ENCODE measurements around the gene ETV2. TPM values are rescaled to one million over a fixed set of nuclear protein-coding genes. Genes with fewer than 3 reads are reported as not detected.

The ETV2 gene
- total RNA-seq (2022; extraction: Qiagen RNA extraction; ENCODE audit: low read depth), result 2.1 to 3.1 TPM (median 2.2 TPM) in 5 replicates

GRCh38 chr19:35641515-35642151 lies at the start of gene ETV2:
TSS of gene ETV2 (plus strand) at chr19:35641745. CDS start at chr19:35642461, 716 bp downstream.

GRCh38 chr19:35612559-35613321 lies 28.8 kb upstream of the ETV2 start, which contains the start of gene HAUS5:
TSS of gene HAUS5 (plus strand) at chr19:35612735. CDS start at chr19:35612795, 60 bp downstream.

GRCh38 chr19:35628565-35629331 lies 12.8 kb upstream of the ETV2 start, which contains the start of gene RBM42:
TSS of gene RBM42 (plus strand) at chr19:35629036. CDS start at chr19:35629154, 118 bp downstream.

GRCh38 chr19:35648017-35648961 lies 6.7 kb downstream of the ETV2 start, which contains the start of gene COX6B1:
TSS of gene COX6B1 (plus strand) at chr19:35648323. CDS start at chr19:35651244, 2,921 bp downstream.

GRCh38 chr19:35666251-35666913 lies 24.8 kb downstream of the ETV2 start, which contains the start of gene UPK1A:
TSS of gene UPK1A (plus strand) at chr19:35666517. CDS start at chr19:35666813, 296 bp downstream.

Other genes with a start within 250 kb of the ETV2 start
- not detected in 5 replicates for gene FFAR2, start 193.5 kb upstream of the ETV2 start, total RNA-seq (2022; extraction: Qiagen RNA extraction; ENCODE audit: low read depth)
- gene KRTDAP, start 151.3 kb upstream of the ETV2 start, total RNA-seq (2022; extraction: Qiagen RNA extraction; ENCODE audit: low read depth), result not detected in 5 replicates
- 34.6 to 40.9 TPM (median 36.9 TPM) in 5 replicates for gene DMKN, start 128.1 kb upstream of the ETV2 start, total RNA-seq (2022; extraction: Qiagen RNA extraction; ENCODE audit: low read depth)
- 1.8 to 3.7 TPM (median 3.0 TPM) in 5 replicates for gene SBSN, start 113.4 kb upstream of the ETV2 start, total RNA-seq (2022; extraction: Qiagen RNA extraction; ENCODE audit: low read depth)
- 0.08 to 0.21 TPM (median 0.17 TPM) in 4 of 5 replicates, not detected in the other for gene GAPDHS, start 108.3 kb upstream of the ETV2 start, total RNA-seq (2022; extraction: Qiagen RNA extraction; ENCODE audit: low read depth)
- 383 to 426 TPM (median 419 TPM) in 5 replicates for gene TMEM147, start 96.1 kb upstream of the ETV2 start, total RNA-seq (2022; extraction: Qiagen RNA extraction; ENCODE audit: low read depth)
- gene ATP4A, start 78.1 kb upstream of the ETV2 start, total RNA-seq (2022; extraction: Qiagen RNA extraction; ENCODE audit: low read depth), result 0.10 TPM in 1 of 5 replicates, not detected in the others
- not detected in 5 replicates for gene PMIS2, start 55.6 kb upstream of the ETV2 start, total RNA-seq (2022; extraction: Qiagen RNA extraction; ENCODE audit: low read depth)
- gene HAUS5, start 29.0 kb upstream of the ETV2 start, total RNA-seq (2022; extraction: Qiagen RNA extraction; ENCODE audit: low read depth), result 12.2 to 17.4 TPM (median 14.8 TPM) in 5 replicates
- 147 to 204 TPM (median 201 TPM) in 5 replicates for gene RBM42, start 12.7 kb upstream of the ETV2 start, total RNA-seq (2022; extraction: Qiagen RNA extraction; ENCODE audit: low read depth)
- 1,289 to 1,613 TPM (median 1,322 TPM) in 5 replicates for gene COX6B1, start 6.6 kb downstream of the ETV2 start, total RNA-seq (2022; extraction: Qiagen RNA extraction; ENCODE audit: low read depth)
- 0.41 to 1.2 TPM (median 0.91 TPM) in 5 replicates for gene UPK1A, start 24.8 kb downstream of the ETV2 start, total RNA-seq (2022; extraction: Qiagen RNA extraction; ENCODE audit: low read depth)
- not detected in 5 replicates for gene ZBTB32, start 62.8 kb downstream of the ETV2 start, total RNA-seq (2022; extraction: Qiagen RNA extraction; ENCODE audit: low read depth)
- 48.1 to 60.8 TPM (median 55.0 TPM) in 5 replicates for gene KMT2B, start 76.3 kb downstream of the ETV2 start, total RNA-seq (2022; extraction: Qiagen RNA extraction; ENCODE audit: low read depth)
- gene IGFLR1, start 100.7 kb downstream of the ETV2 start, total RNA-seq (2022; extraction: Qiagen RNA extraction; ENCODE audit: low read depth), result 7.6 to 13.3 TPM (median 10.2 TPM) in 5 replicates
- gene U2AF1L4, start 103.7 kb downstream of the ETV2 start, total RNA-seq (2022; extraction: Qiagen RNA extraction; ENCODE audit: low read depth), result 25.2 to 29.1 TPM (median 25.8 TPM) in 5 replicates
- gene PSENEN, start 103.9 kb downstream of the ETV2 start, total RNA-seq (2022; extraction: Qiagen RNA extraction; ENCODE audit: low read depth), result 260 to 334 TPM (median 276 TPM) in 5 replicates
- 20.0 to 28.4 TPM (median 22.7 TPM) in 5 replicates for gene LIN37, start 106.8 kb downstream of the ETV2 start, total RNA-seq (2022; extraction: Qiagen RNA extraction; ENCODE audit: low read depth)
- 0.18 to 0.38 TPM (median 0.32 TPM) in 4 of 5 replicates, not detected in the other for gene HSPB6, start 115.3 kb downstream of the ETV2 start, total RNA-seq (2022; extraction: Qiagen RNA extraction; ENCODE audit: low read depth)
- gene PROSER3, start 116.4 kb downstream of the ETV2 start, total RNA-seq (2022; extraction: Qiagen RNA extraction; ENCODE audit: low read depth), result 21.3 to 29.7 TPM (median 26.3 TPM) in 5 replicates
- gene ARHGAP33, start 133.8 kb downstream of the ETV2 start, total RNA-seq (2022; extraction: Qiagen RNA extraction; ENCODE audit: low read depth), result 4.1 to 8.6 TPM (median 6.0 TPM) in 5 replicates
- 0.18 to 0.80 TPM (median 0.29 TPM) in 5 replicates for gene PRODH2, start 171.1 kb downstream of the ETV2 start, total RNA-seq (2022; extraction: Qiagen RNA extraction; ENCODE audit: low read depth)
- gene NPHS1, start 210.8 kb downstream of the ETV2 start, total RNA-seq (2022; extraction: Qiagen RNA extraction; ENCODE audit: low read depth), result 0.41 to 0.75 TPM (median 0.59 TPM) in 5 replicates
- 0.46 to 0.74 TPM (median 0.53 TPM) in 5 replicates for gene KIRREL2, start 215.2 kb downstream of the ETV2 start, total RNA-seq (2022; extraction: Qiagen RNA extraction; ENCODE audit: low read depth)
- 65.9 to 95.9 TPM (median 93.4 TPM) in 5 replicates for gene APLP1, start 226.8 kb downstream of the ETV2 start, total RNA-seq (2022; extraction: Qiagen RNA extraction; ENCODE audit: low read depth)

All from A549 treated with GW870086 at 1 μM for 4 hours (cell line).